K562 (cell line): ENCODE data around the gene IGFALS. TPM values are rescaled to one million over a fixed set of nuclear protein-coding genes. Genes with fewer than 3 reads are reported as not detected.

Experiments used
- CCNT2 ChIP-seq: IDR thresholded peaks from 2 replicates; pipeline ENCODE4 v1.6.1; 2011; ENCODE audit warnings: borderline replicate concordance, low read depth, mild to moderate bottlenecking, moderate library complexity, mixed read lengths, low read length; ENCODE audit not compliant: insufficient read length; ENCODE audit errors: extremely low read depth
- GTF2F1 ChIP-seq: IDR thresholded peaks from 2 replicates; pipeline ENCODE4 v1.6.1; 2011; ENCODE audit warnings: low read depth, low read length, improper control_type of control experiment
- PHF21A ChIP-seq: fragments of 450-650 bp; IDR thresholded peaks from 2 replicates; pipeline ENCODE4 v1.6.1; 2017; ENCODE audit warnings: low read depth, borderline replicate concordance
- RFX7 ChIP-seq: fragments of 250-450 bp; sonication (Bioruptor Pico); IDR thresholded peaks from 2 replicates; pipeline ENCODE4 v1.5.1; 2021; ENCODE audit warnings: mild to moderate bottlenecking
- RUNX1 ChIP-seq: sonication (generic); IDR thresholded peaks from 2 replicates; pipeline ENCODE4 v1.6.1; 2016; ENCODE audit warnings: antibody characterized with exemption, low read depth
- SMARCA5 ChIP-seq: fragments of 450-650 bp; IDR thresholded peaks from 2 replicates; pipeline ENCODE4 v1.6.1; 2016
- TOE1 ChIP-seq, 2 experiments: fragments of 450-650 bp in 1 of 2; sonication (generic) in 1 of 2; formaldehyde crosslinking in 1 of 2; IDR thresholded peaks; 2 replicates each; pipeline versions ENCODE4 v1.7.1 to v1.8.0; 2016 to 2022; ENCODE audit warnings: borderline replicate concordance in 2 of 2, mild to moderate bottlenecking in 2 of 2, antibody characterized with exemption in 1 of 2, inconsistent platforms in 1 of 2, low read depth in 1 of 2, missing genetic modification reagents in 1 of 2, moderate library complexity in 1 of 2
- ZNF197 ChIP-seq: fragments of 200-800 bp; sonication (Bioruptor generic); IDR thresholded peaks from 2 replicates; pipeline ENCODE4 v1.6.1; 2016; ENCODE audit warnings: low read depth, missing genetic modification characterization, missing compliant biosample characterization
- ZNF586 ChIP-seq: fragments of 450-650 bp; formaldehyde crosslinking; conservative IDR thresholded peaks from 2 replicates; pipeline ENCODE4 v1.4.0; 2020; ENCODE audit warnings: mild to moderate bottlenecking, moderate library complexity
- polyA plus RNA-seq, 8 experiments: library from polyadenylated mRNA; depleted of rRNA in 4 of 8; stranded (reverse) in 5 of 8; unstranded in 3 of 8; fragments of >200 nt; fragmentation: Nextera tagmentation in 2 of 8; fragmentation: Illumina TruSeq in 1 of 8; extraction: Ambion mirVana in 2 of 8; extraction: Trizol in 1 of 8; gene quantifications; 2 replicates each; pipeline versions ENCODE4 v1.2.1 to v1.2.3, GENCODE V29; 2011 to 2014; ENCODE audit warnings: inconsistent platforms in 1 of 8, missing spikeins in 1 of 8
- total RNA-seq, 7 experiments: library from RNA; depleted of rRNA in 6 of 7; stranded (reverse); fragments of >200 nt in 6 of 7; fragmentation: Illumina TruSeq in 2 of 7; extraction: Trizol in 2 of 7; gene quantifications; 2 replicates each; pipeline versions ENCODE4 v1.2.1 to v1.2.3, GENCODE V29; 2011 to 2021; ENCODE audit warnings: low replicate concordance in 1 of 7
- TF ChIP-seq, protein P1 (sequence below), 2 experiments: fragments of 450-650 bp in 1 of 2; sonication (generic) in 1 of 2; formaldehyde crosslinking in 1 of 2; IDR thresholded peaks; 2 replicates each; pipeline versions ENCODE4 v1.7.1 to v1.9.0; 2016 to 2022; ENCODE audit warnings: inconsistent platforms in 1 of 2, mild to moderate bottlenecking in 1 of 2, missing genetic modification reagents in 1 of 2
- TF ChIP-seq, protein P2 (sequence below), 2 experiments: fragments of 450-650 bp; conservative IDR thresholded peaks; 2 replicates each; pipeline ENCODE4 v1.6.1; 2017; ENCODE audit warnings: mild to moderate bottlenecking in 2 of 2, moderate library complexity in 2 of 2
- TF ChIP-seq, protein P3 (sequence below): fragments of 450-650 bp; conservative IDR thresholded peaks from 2 replicates; pipeline ENCODE4 v1.6.1; 2016; ENCODE audit warnings: missing genetic modification characterization, low read depth, mild to moderate bottlenecking, missing compliant biosample characterization, moderate library complexity

IGFALS gene
- total and polyA plus RNA-seq, 9 of the 15 experiments (the other 6 are each of a cell fraction or from before 2014, with no cell fraction given), result not detected

DNA sequence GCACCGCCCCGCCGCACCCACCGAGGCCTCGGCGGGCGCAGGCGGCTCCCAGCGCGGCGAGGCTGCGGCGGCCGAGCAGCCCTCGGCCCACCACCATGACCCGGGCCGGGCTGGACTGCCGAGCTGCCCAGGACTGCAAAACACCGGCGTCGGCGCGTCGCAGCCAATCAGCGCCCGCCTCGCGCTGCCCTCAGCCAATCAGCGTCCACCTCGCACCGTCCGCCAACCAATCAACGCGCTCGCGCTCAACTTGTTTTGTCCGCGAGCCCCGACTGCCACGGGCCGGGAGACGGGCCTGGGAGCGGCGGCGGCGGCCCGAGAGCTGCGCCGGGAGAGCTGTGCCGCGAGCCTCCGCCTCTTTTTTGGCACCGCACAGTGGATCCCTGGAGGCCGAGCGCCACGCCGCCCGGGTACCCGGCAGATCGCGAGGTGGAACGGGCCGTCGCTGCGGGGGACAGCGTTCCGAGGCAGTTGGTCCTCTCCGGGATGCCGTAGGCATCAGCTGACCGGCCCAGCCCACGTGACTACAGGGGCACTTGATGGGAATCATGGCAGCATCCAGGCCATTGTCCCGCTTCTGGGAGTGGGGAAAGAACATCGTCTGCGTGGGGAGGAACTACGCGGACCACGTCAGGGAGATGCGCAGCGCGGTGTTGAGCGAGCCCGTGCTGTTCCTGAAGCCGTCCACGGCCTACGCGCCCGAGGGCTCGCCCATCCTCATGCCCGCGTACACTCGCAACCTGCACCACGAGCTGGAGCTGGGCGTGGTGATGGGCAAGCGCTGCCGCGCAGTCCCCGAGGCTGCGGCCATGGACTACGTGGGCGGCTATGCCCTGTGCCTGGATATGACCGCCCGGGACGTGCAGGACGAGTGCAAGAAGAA lies 33.4 kb upstream of the IGFALS start, which contains the start of the genes FAHD1 and HAGH (continued):
- TF ChIP-seq, protein P1, sequence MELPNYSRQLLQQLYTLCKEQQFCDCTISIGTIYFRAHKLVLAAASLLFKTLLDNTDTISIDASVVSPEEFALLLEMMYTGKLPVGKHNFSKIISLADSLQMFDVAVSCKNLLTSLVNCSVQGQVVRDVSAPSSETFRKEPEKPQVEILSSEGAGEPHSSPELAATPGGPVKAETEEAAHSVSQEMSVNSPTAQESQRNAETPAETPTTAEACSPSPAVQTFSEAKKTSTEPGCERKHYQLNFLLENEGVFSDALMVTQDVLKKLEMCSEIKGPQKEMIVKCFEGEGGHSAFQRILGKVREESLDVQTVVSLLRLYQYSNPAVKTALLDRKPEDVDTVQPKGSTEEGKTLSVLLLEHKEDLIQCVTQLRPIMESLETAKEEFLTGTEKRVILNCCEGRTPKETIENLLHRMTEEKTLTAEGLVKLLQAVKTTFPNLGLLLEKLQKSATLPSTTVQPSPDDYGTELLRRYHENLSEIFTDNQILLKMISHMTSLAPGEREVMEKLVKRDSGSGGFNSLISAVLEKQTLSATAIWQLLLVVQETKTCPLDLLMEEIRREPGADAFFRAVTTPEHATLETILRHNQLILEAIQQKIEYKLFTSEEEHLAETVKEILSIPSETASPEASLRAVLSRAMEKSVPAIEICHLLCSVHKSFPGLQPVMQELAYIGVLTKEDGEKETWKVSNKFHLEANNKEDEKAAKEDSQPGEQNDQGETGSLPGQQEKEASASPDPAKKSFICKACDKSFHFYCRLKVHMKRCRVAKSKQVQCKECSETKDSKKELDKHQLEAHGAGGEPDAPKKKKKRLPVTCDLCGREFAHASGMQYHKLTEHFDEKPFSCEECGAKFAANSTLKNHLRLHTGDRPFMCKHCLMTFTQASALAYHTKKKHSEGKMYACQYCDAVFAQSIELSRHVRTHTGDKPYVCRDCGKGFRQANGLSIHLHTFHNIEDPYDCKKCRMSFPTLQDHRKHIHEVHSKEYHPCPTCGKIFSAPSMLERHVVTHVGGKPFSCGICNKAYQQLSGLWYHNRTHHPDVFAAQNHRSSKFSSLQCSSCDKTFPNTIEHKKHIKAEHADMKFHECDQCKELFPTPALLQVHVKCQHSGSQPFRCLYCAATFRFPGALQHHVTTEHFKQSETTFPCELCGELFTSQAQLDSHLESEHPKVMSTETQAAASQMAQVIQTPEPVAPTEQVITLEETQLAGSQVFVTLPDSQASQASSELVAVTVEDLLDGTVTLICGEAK (IDR thresholded peaks at IDR 0.05), result peak; percentile 47
- TF ChIP-seq, protein P1 (CRISPR knock-in tag; IDR thresholded peaks at IDR 0.05), result no peak
- TF ChIP-seq, protein P2, sequence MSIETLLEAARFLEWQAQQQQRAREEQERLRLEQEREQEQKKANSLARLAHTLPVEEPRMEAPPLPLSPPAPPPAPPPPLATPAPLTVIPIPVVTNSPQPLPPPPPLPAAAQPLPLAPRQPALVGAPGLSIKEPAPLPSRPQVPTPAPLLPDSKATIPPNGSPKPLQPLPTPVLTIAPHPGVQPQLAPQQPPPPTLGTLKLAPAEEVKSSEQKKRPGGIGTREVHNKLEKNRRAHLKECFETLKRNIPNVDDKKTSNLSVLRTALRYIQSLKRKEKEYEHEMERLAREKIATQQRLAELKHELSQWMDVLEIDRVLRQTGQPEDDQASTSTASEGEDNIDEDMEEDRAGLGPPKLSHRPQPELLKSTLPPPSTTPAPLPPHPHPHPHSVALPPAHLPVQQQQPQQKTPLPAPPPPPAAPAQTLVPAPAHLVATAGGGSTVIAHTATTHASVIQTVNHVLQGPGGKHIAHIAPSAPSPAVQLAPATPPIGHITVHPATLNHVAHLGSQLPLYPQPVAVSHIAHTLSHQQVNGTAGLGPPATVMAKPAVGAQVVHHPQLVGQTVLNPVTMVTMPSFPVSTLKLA (conservative IDR thresholded peaks at IDR 0.05), result peak; percentile 97 to 98
- TF ChIP-seq SMARCA5 (no peak), ZNF586 (no peak), RFX7 (CRISPR knock-in tag) (no peak), GTF2F1 (no peak), CCNT2 (peak; percentile 63), PHF21A (peak; percentile 93), TOE1 (IDR thresholded peaks at IDR 0.05; ENCODE audit: borderline replicate concordance) (peak; percentile 98), TOE1 (CRISPR knock-in tag; IDR thresholded peaks at IDR 0.05; ENCODE audit: borderline replicate concordance, low read depth) (peak; percentile 67; the same call in 1 of the 2 replicates), RUNX1 (no peak), ZNF197 (CRISPR knock-in tag) (no peak)
- TF ChIP-seq, protein P3, sequence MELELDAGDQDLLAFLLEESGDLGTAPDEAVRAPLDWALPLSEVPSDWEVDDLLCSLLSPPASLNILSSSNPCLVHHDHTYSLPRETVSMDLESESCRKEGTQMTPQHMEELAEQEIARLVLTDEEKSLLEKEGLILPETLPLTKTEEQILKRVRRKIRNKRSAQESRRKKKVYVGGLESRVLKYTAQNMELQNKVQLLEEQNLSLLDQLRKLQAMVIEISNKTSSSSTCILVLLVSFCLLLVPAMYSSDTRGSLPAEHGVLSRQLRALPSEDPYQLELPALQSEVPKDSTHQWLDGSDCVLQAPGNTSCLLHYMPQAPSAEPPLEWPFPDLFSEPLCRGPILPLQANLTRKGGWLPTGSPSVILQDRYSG (tag), result no peak
